NOMO-1 treated with dmso at 0.1 percent for 144 hours (cell line): Measurements from ENCODE around the gene UBR3.
"Not testable (repeated sequence)": the region's sequence is repeated elsewhere in the genome, so short reads cannot be mapped to it uniquely, and the experiment has no call there.

Source experiments
- DNase-seq: peaks from one replicate; lab custom pipeline; 2025; ENCODE audit not compliant: unreplicated experiment; lab: John Stamatoyannopoulos, UW

UBR3 gene

GRCh38 chr2:169823996-169824372, 3.3 kb upstream of the UBR3 start:
- DNase-seq = no peak

DNA sequence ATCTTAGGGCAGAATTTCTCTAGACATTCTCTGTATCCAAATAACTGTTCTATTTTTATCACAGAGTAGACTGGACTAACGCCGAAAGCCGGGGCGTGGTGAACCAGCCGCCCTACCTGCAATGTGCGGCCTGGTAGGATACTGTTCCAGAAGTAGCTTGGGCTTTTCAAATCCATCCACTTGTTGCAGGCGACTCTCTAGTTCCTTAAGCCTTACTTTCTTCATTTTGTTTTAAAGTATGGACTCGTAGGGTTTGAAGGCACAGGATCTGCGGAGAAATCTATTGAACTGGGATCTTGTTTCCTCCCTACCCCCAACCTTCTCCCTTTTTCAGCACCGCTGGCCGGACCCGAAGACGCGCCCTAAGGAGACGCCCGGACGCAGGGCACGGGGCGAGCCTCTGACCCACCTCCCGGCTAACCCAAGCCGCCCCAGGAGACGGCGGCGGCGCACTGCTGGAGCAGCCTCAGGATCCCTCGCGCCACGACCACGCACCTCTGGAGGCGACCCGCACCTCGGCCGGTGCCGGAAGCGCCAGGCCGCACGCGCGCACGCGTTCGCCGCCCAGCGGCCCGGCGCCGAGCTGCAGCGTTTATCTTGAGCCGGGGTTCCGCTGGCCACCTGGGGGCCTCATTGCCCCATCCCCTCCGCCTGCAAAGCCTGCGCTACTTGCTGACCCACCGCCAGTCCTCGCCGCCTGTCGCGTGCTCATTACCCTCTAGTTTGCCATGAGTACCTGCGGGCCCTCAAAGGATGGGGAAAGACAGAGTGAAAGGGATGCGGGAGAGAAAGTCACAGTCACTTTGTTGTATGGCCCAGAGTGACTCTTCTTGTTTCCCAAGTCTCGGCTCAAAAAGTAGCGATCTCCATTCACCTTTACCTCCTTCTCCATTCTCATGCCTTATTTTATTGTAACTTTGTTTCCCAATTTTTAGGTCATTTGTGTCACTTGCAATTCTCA, 2.6 kb upstream of the UBR3 start, which contains the start of gene METTL5:
METTL5 (minus strand) TSS at position 533 of the 961 bp plus-strand sequence; CDS start at position 225, 308 bp downstream.
- peak; percentile 66 for DNase-seq

DNA sequence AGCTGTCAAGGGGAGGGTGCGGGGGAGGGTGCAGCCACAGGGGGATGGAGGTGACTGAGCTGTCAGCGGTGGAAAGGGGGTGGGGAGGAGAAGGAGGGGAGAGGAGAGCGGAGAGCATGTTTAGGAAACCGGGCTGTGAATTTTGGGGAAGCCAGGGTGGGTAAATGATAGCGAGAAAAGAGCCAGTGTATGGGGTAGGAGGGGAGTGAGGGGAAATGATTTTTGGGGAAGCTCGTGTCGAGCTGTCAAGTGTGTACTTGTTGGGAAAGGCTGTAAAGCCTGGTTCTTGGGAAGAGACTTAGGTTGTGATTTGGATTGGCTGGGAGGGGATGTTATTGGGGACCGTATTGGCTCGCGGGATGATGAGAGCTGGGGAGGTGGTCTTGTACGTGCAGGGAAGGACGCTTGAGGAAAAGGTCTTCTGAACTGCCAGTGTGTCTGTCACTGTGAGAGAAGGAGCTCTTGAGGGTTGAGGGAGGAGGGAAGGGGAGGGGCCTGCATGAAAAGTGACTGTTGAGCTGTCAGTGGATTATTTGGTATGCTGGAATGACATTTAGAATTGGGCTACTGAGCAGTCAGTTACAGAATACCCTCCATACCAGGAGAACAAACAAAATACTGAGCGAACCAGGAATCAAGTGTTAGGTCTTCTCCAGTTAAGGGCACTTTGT, 1.0 kb downstream of the UBR3 start:
- DNase-seq = peak; percentile 29

GRCh38 chr2:169834401-169834800, 7.1 kb downstream of the UBR3 start:
- no peak for DNase-seq

GRCh38 chr2:169838743-169839489, 11.7 kb downstream of the UBR3 start:
- no peak for DNase-seq

GRCh38 chr2:169839954-169840746, 12.9 kb downstream of the UBR3 start:
- DNase-seq = no peak

DNA sequence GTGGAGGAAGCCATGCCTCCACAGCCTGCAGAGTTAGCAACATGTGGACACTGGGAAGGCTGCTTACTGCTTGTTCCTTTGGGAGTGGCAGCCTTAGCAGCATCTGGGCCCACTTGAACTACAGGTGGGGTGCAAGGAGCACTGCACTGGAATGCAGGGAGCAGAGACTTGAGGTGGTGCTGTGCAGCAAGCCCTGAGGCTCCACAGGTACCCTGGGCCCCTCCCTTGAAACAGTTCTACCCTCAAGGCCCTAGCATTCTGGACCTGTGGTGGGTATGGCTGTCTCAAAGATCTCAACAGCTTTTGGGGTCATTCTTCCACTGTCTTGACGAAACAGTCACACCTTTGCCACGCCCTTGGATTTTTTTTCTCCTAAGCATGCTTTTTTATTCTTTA, 13.5 kb downstream of the UBR3 start:
- DNase-seq = no peak

DNA sequence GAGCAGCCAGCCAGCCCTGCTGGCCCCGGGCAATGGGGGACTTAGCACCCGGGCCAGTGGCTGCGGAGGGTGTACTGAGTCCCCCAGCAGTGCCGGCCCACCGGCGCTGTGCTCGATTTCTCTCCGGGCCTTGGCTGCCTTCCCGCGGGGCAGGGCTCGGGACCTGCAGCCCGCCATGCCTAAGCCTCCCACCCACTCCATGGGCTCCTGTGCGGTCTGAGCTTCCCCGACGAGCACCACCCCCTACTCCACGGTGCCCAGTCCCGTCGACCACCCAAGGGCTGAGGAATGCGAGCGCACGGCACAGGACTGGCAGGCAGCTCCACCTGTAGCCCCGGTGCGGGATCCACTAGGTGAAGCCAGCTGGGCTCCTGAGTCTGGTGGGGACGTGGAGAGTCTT, 14.4 kb downstream of the UBR3 start:
- DNase-seq = not testable (repeated sequence)

GRCh38 chr2:169845016-169845415, 17.8 kb downstream of the UBR3 start:
- no peak for DNase-seq

GRCh38 chr2:169848959-169849693, 21.9 kb downstream of the UBR3 start:
- DNase-seq = not testable (repeated sequence)

- no peak for DNase-seq
These were observed 22.5 kb downstream of the UBR3 start for GRCh38 chr2:169849710-169850109.

DNA sequence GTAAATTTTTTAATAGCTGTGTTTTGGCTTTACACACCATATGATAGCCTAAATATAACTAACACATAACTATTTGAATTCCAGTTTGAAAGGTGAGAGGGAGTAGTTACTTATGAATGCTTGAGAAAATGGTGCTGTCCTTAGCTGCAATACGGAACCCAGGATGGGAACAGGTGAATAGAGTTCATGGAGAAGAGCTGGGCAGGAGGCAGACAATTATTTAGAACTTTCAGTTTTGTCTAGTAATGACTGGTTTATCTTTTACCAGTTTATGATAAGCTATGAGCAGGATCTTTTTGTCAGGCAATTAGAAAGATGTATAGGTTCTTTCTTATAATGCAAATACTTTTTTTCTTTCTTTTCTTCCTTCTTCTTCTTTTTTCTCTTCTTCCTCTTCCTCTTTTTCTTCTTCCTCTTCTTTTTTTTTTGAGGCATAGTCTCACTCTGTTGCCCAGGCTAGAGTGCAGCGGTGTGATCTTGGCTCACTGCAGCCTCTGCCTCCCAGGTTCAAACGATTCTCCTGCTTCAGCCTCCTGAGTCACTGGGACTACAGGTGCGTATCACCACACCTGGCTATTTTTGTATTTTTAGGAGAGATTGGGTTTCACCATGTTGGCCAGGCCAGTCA, 25.9 kb downstream of the UBR3 start:
- DNase-seq = no peak

- not testable (repeated sequence) for DNase-seq
These were observed 28.3 kb downstream of the UBR3 start for GRCh38 chr2:169855281-169856258.

DNA sequence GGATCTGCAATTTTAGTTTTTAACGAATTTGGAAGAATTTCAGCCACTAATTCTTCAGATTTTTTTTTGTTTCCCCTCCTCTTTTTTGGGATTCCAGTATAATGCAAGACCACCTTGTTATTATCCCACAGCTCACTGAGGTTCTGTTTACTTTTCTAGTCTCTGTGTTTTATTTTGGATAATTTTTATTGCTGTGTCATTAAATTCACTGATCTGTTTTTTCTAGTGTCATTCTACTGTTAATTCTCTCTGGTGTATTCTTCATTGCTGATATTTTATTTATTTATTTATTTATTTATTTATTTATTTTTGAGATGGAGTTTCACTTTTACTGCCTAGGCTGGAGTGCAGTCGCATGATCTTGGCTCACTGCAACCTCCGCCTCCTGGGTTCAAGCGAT, 32.2 kb downstream of the UBR3 start:
- no peak for DNase-seq

GRCh38 chr2:169860149-169860548, 32.9 kb downstream of the UBR3 start:
- no peak for DNase-seq

- DNase-seq = no peak
These were observed 35.6 kb downstream of the UBR3 start for GRCh38 chr2:169862816-169863215.

- no peak for DNase-seq
These were observed 38.2 kb downstream of the UBR3 start for GRCh38 chr2:169865492-169865891.

DNA sequence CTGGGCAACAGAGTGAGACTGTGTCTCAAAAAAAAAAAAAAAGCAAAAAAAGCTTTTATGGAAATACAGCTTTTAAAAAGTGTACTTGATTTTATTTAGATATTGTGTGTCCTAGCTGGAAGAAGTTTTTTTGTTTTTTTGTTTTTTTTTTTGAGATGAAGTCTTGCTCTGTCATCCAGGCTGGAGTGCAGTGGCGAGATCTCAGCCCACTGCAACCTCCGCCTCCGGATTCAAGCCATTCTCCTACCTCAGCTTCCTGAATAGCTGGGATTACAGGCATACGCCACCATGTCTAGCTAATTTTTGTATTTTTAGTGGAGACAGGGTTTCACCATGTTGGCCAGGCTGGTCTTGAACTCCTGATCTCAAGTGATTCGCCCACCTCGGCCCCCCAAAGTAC, 39.0 kb downstream of the UBR3 start:
- not testable (repeated sequence) for DNase-seq
